HEK293 (cell line): ENCODE data around the gene ADRA1B.

ENCODE experiments used
- CTCF ChIA-PET: fragments of 350-600 bp; formaldehyde crosslinking; extraction: SDS; loops from one replicate; lab custom pipeline; 2021; ENCODE audit warnings: antibody characterized with exemption; lab: Yijun Ruan, JAX
- POLR2A ChIA-PET: fragments of 300-600 bp; formaldehyde crosslinking; extraction: SDS; loops from one replicate; lab custom pipeline; 2020; ENCODE audit warnings: antibody characterized with exemption, inconsistent platforms; lab: Yijun Ruan, JAX
- H3K27ac ChIP-seq: fragments of 200-500 bp; sonication (Bioruptor generic); 2 replicates; pipeline ENCODE4 v1.5.1; 2014; ENCODE audit warnings: low read depth, low read length, control low read depth, inconsistent platforms; ENCODE audit errors: extremely low read depth
- H3K36me3 ChIP-seq, 2 experiments: fragments of 200-500 bp in 1 of 2; sonication (Bioruptor generic) in 1 of 2; 1 replicate in 1 of 2; 2 replicates in 1 of 2; pipeline ENCODE4 v1.5.1; 2014 to 2017; ENCODE audit warnings: inconsistent platforms in 2 of 2, low read length in 2 of 2; ENCODE audit not compliant: control insufficient read depth in 2 of 2, insufficient read depth in 1 of 2
- H3K4me1 ChIP-seq: fragments of 200-500 bp; sonication (Bioruptor generic); 2 replicates; pipeline ENCODE4 v1.5.1; 2014; ENCODE audit warnings: mild to moderate bottlenecking, low read length, inconsistent platforms; ENCODE audit not compliant: control insufficient read depth, insufficient read depth
- H3K4me3 ChIP-seq: 2 replicates; pipeline ENCODE4 v1.5.1; 2011; ENCODE audit warnings: low read depth, mild to moderate bottlenecking, control low read depth, low read length, moderate library complexity
- H3K9me3 ChIP-seq: fragments of 200-500 bp; sonication (Bioruptor generic); 2 replicates; pipeline ENCODE4 v1.5.1; 2014; ENCODE audit warnings: low read depth, low read length, inconsistent platforms; ENCODE audit not compliant: control insufficient read depth, insufficient read depth
- ATF2 ChIP-seq: fragments of 450-650 bp; formaldehyde crosslinking; IDR thresholded peaks from 2 replicates; pipeline ENCODE4 v1.5.1; 2016; ENCODE audit warnings: missing biosample characterization, missing genetic modification characterization, low read depth
- GLI2 ChIP-seq: fragments of 450-650 bp; formaldehyde crosslinking; IDR thresholded peaks from 2 replicates; pipeline ENCODE4; 2017; ENCODE audit warnings: missing biosample characterization, missing genetic modification characterization, low read depth, borderline replicate concordance
- GLIS2 ChIP-seq: fragments of 450-650 bp; formaldehyde crosslinking; IDR thresholded peaks from 2 replicates; pipeline ENCODE4 v1.5.1; 2016; ENCODE audit warnings: missing biosample characterization, missing genetic modification characterization
- KLF8 ChIP-seq: fragments of 450-650 bp; formaldehyde crosslinking; IDR thresholded peaks from 2 replicates; pipeline ENCODE4 v1.5.1; 2016; ENCODE audit warnings: missing biosample characterization, missing genetic modification characterization
- PRDM10 ChIP-seq: fragments of 450-650 bp; formaldehyde crosslinking; IDR thresholded peaks from 2 replicates; pipeline ENCODE4 v1.5.1; 2016; ENCODE audit warnings: missing biosample characterization, missing genetic modification characterization
- SP2 ChIP-seq: fragments of 450-650 bp; formaldehyde crosslinking; IDR thresholded peaks from 2 replicates; pipeline ENCODE4 v1.5.1; 2016; ENCODE audit warnings: missing biosample characterization, missing genetic modification characterization
- ZBTB20 ChIP-seq: fragments of 450-650 bp; formaldehyde crosslinking; IDR thresholded peaks from 2 replicates; pipeline ENCODE4 v1.5.1; 2016; ENCODE audit warnings: missing biosample characterization, missing genetic modification characterization
- ZFP37 ChIP-seq: fragments of 450-650 bp; formaldehyde crosslinking; IDR thresholded peaks from 2 replicates; pipeline ENCODE4 v1.5.1; 2016; ENCODE audit warnings: missing biosample characterization, missing genetic modification characterization
- ZIC2 ChIP-seq: fragments of 450-650 bp; formaldehyde crosslinking; IDR thresholded peaks from 2 replicates; pipeline ENCODE4 v1.5.1; 2016; ENCODE audit warnings: missing biosample characterization, missing genetic modification characterization
- ZNF266 ChIP-seq: fragments of 450-650 bp; formaldehyde crosslinking; IDR thresholded peaks from 2 replicates; pipeline ENCODE4 v1.5.1; 2016; ENCODE audit warnings: missing biosample characterization, missing genetic modification characterization, low read depth
- ZNF302 ChIP-seq: fragments of 450-650 bp; formaldehyde crosslinking; IDR thresholded peaks from 2 replicates; pipeline ENCODE4 v1.5.1; 2016; ENCODE audit warnings: missing biosample characterization, missing genetic modification characterization, low read depth
- ZNF324 ChIP-seq: fragments of 450-650 bp; formaldehyde crosslinking; IDR thresholded peaks from 2 replicates; pipeline ENCODE4 v1.5.1; 2016; ENCODE audit warnings: missing biosample characterization, missing genetic modification characterization
- ZNF341 ChIP-seq: fragments of 450-650 bp; formaldehyde crosslinking; IDR thresholded peaks from 2 replicates; pipeline ENCODE4; 2016; ENCODE audit warnings: low read depth, missing biosample characterization, missing genetic modification characterization
- ZNF426 ChIP-seq: fragments of 450-650 bp; formaldehyde crosslinking; IDR thresholded peaks from 2 replicates; pipeline ENCODE4 v1.5.1; 2017; ENCODE audit warnings: missing biosample characterization, missing genetic modification characterization, mild to moderate bottlenecking, inconsistent platforms, moderate library complexity
- ZNF514 ChIP-seq: fragments of 450-650 bp; formaldehyde crosslinking; IDR thresholded peaks from 2 replicates; pipeline ENCODE4 v1.5.1; 2016; ENCODE audit warnings: missing biosample characterization, missing genetic modification characterization
- ZNF521 ChIP-seq: fragments of 450-650 bp; formaldehyde crosslinking; IDR thresholded peaks from 2 replicates; pipeline ENCODE4 v1.5.1; 2017; ENCODE audit warnings: missing biosample characterization, mild to moderate bottlenecking, missing genetic modification characterization
- ZNF548 ChIP-seq: fragments of 450-650 bp; formaldehyde crosslinking; IDR thresholded peaks from 2 replicates; pipeline ENCODE4 v1.5.1; 2016; ENCODE audit warnings: missing biosample characterization, missing genetic modification characterization
- ZNF626 ChIP-seq: fragments of 450-650 bp; sonication (Bioruptor Pico); formaldehyde crosslinking; IDR thresholded peaks from 2 replicates; pipeline ENCODE4 v1.5.1; 2018; ENCODE audit warnings: missing biosample characterization, missing genetic modification characterization, inconsistent platforms
- ZNF707 ChIP-seq: fragments of 450-650 bp; formaldehyde crosslinking; IDR thresholded peaks from 2 replicates; pipeline ENCODE4 v1.5.1; 2016; ENCODE audit warnings: missing biosample characterization, missing genetic modification characterization
- ZNF768 ChIP-seq: fragments of 450-650 bp; formaldehyde crosslinking; IDR thresholded peaks from 2 replicates; pipeline ENCODE4 v1.5.1; 2018; ENCODE audit warnings: missing biosample characterization, mild to moderate bottlenecking, missing genetic modification characterization
- ZNF830 ChIP-seq: fragments of 450-650 bp; IDR thresholded peaks from 2 replicates; pipeline ENCODE4 v1.5.0; 2018; ENCODE audit warnings: missing biosample characterization, missing genetic modification characterization, low read depth, mild to moderate bottlenecking, moderate library complexity
- ZSCAN30 ChIP-seq: fragments of 450-650 bp; IDR thresholded peaks from 2 replicates; pipeline ENCODE4 v1.5.1; 2018; ENCODE audit warnings: missing biosample characterization, mild to moderate bottlenecking, missing genetic modification characterization, moderate library complexity
- ZXDB ChIP-seq: fragments of 450-650 bp; formaldehyde crosslinking; IDR thresholded peaks from 2 replicates; pipeline ENCODE4 v1.5.1; 2016; ENCODE audit warnings: missing biosample characterization, missing genetic modification characterization
- TF ChIP-seq, protein P1 (sequence below): fragments of 450-650 bp; formaldehyde crosslinking; IDR thresholded peaks from 2 replicates; pipeline ENCODE4 v1.5.1; 2016; ENCODE audit warnings: missing biosample characterization, missing genetic modification characterization

ADRA1B gene

DNA sequence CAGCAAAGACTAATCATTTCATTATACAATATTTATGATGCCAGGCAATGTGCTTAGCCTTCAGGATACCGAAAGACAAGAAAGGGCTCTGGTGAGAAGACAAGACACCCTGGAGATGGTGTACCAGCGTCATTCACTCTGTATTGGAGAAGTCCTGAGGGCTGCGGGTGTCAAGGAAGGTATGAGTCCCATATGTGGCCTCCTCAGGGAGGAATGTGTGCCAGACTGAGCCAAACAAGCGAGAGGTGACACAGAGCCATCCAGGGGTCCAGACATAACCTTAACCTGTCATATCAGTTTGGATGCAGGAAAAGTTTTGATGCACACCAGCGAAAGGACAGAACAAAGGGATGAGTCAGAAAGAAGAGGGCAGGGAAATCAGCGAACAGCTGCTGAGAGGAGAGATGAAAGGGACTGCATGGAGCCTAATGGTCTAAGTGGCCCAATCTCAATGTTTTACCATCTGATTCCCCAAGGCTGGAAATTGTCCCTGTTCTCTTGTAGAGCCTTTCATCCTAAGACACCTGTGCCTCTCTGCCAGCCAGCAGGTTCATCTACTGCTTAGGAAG, 38.9 kb downstream of the ADRA1B start:
- ChIA-PET POLR2A (no interaction called here), CTCF (no interaction called here)
- no peaks in the 10 kb centered on the region for H3K4me1 ChIP-seq
- H3K36me3 ChIP-seq: no peaks in the 10 kb centered on the region
- no peak overlapping the region for H3K27ac ChIP-seq
- no peak overlapping the region for H3K4me3 ChIP-seq
- H3K9me3 ChIP-seq: no peaks in the 10 kb centered on the region
- no peak for TF ChIP-seq ZFP37 (tag by site-specific recombination)
- TF ChIP-seq ZNF768 (tag by site-specific recombination): no peak
- TF ChIP-seq ZSCAN30 (tag by site-specific recombination): no peak
- TF ChIP-seq ZNF548: no peak
- no peak for TF ChIP-seq ZNF707 (tag by site-specific recombination)
- no peak for TF ChIP-seq ZNF426 (tag by site-specific recombination)
- no peak for TF ChIP-seq ZXDB (tag by site-specific recombination)
- TF ChIP-seq PRDM10 (tag by site-specific recombination): no peak

DNA sequence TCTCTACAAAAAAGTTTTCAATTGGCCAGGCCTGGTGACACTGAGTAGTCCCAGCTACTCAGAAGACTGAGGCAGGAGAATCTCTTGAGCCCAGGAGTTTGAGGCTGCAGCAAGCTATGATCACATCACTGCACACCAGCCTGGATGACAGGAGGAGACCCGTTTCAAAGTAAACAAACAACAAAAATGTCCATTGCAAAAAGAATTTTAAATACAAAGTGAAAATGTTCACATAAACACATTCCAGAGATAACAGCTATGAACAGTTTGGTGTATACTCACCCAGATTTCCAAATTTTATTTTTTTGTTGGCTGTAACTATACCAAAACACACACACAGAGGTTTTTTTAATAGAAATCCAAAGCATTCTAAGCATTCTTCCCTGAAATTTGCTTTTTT, 39.8 kb downstream of the ADRA1B start:
- H3K9me3 ChIP-seq: no peaks in the 10 kb centered on the region
- no peak overlapping the region for H3K4me3 ChIP-seq
- ChIA-PET CTCF (no interaction called here), POLR2A (no interaction called here)
- H3K27ac ChIP-seq: no peak overlapping the region
- no peak for TF ChIP-seq ZNF266 (tag by site-specific recombination)
- TF ChIP-seq SP2 (tag by site-specific recombination): no peak
- TF ChIP-seq ZNF302: no peak
- TF ChIP-seq GLI2 (tag by site-specific recombination): no peak
- TF ChIP-seq, protein P1, sequence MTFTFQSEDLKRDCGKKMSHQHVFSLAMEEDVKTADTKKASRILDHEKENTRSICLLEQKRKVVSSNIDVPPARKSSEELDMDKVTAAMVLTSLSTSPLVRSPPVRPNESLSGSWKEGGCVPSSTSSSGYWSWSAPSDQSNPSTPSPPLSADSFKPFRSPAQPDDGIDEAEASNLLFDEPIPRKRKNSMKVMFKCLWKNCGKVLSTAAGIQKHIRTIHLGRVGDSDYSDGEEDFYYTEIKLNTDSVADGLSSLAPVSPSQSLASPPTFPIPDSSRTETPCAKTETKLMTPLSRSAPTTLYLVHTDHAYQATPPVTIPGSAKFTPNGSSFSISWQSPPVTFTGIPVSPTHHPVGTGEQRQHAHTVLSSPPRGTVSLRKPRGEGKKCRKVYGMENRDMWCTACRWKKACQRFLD (tag by site-specific recombination): no peak
- TF ChIP-seq ZNF426 (tag by site-specific recombination): no peak
- no peak for TF ChIP-seq KLF8 (tag by site-specific recombination)
- no peak for TF ChIP-seq ZIC2 (tag by site-specific recombination)
- no peak for TF ChIP-seq ZFP37 (tag by site-specific recombination)
- TF ChIP-seq ZBTB20 (tag by site-specific recombination): no peak
- TF ChIP-seq GLIS2: no peak
- no peak for TF ChIP-seq ZNF626 (tag by site-specific recombination)
- no peak for TF ChIP-seq ZNF521
- TF ChIP-seq ZNF514: no peak
- no peak for TF ChIP-seq ZNF324
- TF ChIP-seq ATF2 (tag by site-specific recombination): no peak
- TF ChIP-seq ZNF830 (tag by site-specific recombination): no peak
- no peak for TF ChIP-seq ZNF341
- H3K36me3 ChIP-seq: no peaks in the 10 kb centered on the region
- H3K4me1 ChIP-seq: no peaks in the 10 kb centered on the region
